GM21528 (cell line): ENCODE measurements around the gene WDR82.

Source experiments
- ATAC-seq: cut with Tn5 transposase; IDR thresholded peaks from one replicate; pipeline ENCODE4 v1.9.1; 2021; ENCODE audit warnings: mild to moderate bottlenecking, moderate library complexity; ENCODE audit not compliant: unreplicated experiment, low FRiP score

Gene WDR82

DNA sequence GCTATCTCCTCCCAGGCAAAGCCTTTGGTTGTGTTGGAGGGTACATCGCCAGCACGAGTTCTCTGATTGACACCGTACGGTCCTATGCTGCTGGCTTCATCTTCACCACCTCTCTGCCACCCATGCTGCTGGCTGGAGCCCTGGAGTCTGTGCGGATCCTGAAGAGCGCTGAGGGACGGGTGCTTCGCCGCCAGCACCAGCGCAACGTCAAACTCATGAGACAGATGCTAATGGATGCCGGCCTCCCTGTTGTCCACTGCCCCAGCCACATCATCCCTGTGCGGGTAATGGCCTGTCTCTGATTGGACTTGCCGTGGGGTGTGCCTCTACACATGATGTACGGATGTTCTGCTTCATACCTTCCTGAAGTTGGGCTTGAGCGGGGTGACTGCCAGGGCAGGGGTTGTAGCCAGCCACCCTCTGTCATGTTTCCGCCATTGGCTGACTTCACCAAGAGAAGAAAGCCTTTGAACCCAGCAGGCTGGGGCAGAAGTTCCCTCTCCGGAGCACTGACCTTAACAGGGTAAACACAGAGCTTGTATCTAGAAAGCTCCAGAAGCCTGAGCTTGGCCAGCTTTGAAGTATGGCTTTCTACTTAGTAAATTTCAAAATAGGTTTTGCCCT lies 67.1 kb downstream of the WDR82 start:
- no peak for ATAC-seq

DNA sequence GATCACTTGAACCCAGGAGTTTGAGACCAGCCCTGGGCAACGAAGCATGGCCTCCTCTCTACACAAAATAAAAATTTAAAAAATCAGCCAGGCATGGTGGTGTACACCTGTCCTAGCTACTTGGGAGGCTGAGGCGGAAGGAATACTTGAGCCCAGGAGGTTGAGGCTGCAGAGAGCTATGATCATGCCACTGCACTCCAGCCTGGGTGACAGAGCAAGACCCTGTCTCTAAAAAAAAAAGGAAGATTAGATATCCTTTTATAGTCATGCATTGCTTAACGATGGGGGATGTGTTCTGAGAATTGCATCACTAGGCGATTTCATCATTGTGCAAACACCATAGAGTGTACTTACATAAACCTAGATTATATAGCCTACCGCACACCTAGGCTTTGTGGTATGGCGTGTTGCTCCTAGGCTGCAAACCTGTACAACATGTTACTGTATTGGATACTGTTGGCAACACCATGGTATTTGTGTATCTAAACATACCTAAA lies 67.9 kb downstream of the WDR82 start:
- no peak for ATAC-seq

DNA sequence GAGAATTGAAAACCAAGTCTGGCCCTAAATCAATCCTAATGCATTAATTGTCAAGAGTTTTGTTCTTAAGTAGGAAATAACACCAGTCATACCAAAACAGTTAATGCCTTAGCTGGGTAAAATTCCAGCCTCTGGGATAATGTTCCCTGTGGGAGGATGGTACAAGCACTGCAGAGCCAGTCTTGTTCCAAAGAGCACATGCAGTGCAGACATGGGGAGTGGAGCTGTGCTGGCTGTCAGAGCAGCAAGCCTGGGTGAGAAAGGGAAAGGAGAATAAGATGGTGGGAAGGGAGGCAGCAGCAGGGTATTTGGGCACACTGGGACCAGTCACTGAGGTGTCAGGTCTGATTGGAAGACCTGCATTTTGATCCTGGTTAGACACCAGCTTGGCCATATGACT lies 68.4 kb downstream of the WDR82 start:
- no peak for ATAC-seq

DNA sequence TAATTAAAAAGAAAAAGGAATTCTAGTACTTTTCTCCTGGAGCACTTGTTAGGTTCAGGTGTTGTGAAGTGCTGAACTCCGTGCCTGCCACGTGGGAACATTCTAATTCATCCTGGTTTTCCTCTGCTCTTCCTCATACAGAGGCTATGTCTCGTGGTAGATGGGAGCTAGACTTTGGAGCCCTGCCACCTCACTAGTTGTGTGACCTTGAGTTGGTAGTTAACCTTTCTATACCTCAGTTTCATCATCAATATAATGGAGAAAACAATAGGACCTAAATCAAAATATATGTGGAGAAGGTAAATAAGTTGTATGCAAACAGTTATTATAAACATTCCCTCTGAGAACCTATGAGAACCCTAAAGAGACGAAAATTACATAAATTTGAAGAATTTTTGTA lies 69.9 kb downstream of the WDR82 start:
- ATAC-seq: no peak

DNA sequence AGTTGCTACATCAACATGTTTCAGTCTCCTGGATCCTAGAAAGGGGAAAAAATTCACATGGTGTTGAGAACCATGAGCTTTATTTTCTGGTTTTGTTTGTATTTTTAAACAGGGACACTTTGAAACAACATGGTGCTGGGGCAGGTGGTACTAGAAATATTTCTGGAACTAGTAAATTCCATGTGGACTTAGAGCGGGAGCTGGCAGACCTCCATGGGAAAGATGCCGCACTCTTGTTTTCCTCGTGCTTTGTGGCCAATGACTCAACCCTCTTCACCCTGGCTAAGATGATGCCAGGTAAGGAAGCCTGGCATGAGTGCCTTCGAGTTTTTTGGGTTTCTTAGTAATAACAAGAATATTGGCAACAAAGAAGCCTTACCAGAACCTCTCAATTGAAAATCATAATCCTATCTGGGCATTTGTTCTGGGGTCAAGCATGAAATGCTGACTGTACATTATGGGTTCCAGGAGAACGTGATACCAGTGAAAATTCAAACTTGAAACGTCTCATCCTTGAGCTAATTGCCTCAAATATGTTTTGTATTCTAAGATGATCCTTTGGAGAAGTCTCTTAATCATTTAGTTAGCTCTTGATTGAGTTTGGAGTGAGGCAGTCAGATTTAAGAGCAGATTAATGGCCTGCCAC lies 72.6 kb downstream of the WDR82 start:
- ATAC-seq: no peak
